Measurements from ENCODE around the gene C4orf33. TPM values are rescaled to one million over a fixed set of nuclear protein-coding genes. Genes with fewer than 3 reads are reported as not detected.

The C4orf33 gene
- total RNA-seq, 1 donor from 2014 or later = 8.4 TPM

DNA sequence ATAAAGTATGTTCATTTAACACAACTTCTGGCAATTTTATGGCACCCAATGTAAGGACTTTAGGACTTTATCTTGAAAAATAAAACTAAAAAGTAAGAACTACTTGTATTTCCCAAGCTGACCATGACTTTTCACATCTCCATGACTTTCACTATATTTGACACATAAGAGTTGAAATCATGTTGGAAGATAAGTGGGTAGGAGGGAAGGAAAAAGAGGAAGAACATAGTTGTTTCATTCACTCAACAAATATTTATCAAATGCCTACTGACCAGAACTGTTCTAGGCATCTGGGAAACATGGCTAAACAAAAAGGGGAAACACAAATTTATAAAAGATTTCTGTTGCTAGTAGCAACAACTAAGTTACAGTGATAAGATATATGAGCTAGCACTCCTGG lies 18.6 kb upstream of the C4orf33 start:
- TF ChIP-seq, protein P1, sequence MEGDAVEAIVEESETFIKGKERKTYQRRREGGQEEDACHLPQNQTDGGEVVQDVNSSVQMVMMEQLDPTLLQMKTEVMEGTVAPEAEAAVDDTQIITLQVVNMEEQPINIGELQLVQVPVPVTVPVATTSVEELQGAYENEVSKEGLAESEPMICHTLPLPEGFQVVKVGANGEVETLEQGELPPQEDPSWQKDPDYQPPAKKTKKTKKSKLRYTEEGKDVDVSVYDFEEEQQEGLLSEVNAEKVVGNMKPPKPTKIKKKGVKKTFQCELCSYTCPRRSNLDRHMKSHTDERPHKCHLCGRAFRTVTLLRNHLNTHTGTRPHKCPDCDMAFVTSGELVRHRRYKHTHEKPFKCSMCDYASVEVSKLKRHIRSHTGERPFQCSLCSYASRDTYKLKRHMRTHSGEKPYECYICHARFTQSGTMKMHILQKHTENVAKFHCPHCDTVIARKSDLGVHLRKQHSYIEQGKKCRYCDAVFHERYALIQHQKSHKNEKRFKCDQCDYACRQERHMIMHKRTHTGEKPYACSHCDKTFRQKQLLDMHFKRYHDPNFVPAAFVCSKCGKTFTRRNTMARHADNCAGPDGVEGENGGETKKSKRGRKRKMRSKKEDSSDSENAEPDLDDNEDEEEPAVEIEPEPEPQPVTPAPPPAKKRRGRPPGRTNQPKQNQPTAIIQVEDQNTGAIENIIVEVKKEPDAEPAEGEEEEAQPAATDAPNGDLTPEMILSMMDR (conservative IDR thresholded peaks at IDR 0.05) = no peak
- Mint-ChIP-seq H3K4me1 (no peaks in the 10 kb centered on the region), H3K36me3 (ENCODE audit: low read depth) (peaks cover 72% of the 10 kb centered on the region), H3K4me3 (no peak overlapping the region), H3K27me3 (ENCODE audit: low read depth) (no peaks in the 10 kb centered on the region), H3K27ac (ENCODE audit: unreplicated experiment) (no peak overlapping the region), H3K9me3 (peaks cover 35% of the 10 kb centered on the region)
- DNase-seq (ENCODE audit: low read depth, low spot score) = no peak

DNA sequence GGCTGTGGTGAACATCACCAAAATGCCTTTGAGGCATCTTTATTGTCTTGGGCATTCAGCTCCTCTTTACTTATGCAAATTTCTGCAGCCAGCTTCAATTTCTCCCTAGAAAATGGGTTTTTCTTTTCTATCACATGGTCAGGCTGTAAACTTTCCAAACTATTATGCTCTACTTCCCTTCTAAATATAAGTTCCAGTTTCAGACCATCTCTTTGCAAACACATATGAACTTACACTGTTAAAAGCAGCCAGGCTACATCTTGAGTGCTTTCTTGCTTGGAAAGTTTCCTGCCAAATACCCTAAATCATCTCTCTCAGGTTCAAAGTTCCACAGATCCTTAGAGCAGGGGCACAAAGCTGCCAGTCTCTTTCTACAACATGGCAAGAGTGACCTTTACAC lies 15.8 kb upstream of the C4orf33 start:
- Mint-ChIP-seq H3K4me1 (no peaks in the 10 kb centered on the region), H3K27me3 (ENCODE audit: low read depth) (no peaks in the 10 kb centered on the region), H3K36me3 (ENCODE audit: low read depth) (peaks cover 60% of the 10 kb centered on the region), H3K27ac (ENCODE audit: unreplicated experiment) (no peak overlapping the region), H3K9me3 (peaks cover 27% of the 10 kb centered on the region), H3K4me3 (no peak overlapping the region)
- DNase-seq (ENCODE audit: low read depth, low spot score) = no peak
- TF ChIP-seq, protein P1 (conservative IDR thresholded peaks at IDR 0.05) = no peak

DNA sequence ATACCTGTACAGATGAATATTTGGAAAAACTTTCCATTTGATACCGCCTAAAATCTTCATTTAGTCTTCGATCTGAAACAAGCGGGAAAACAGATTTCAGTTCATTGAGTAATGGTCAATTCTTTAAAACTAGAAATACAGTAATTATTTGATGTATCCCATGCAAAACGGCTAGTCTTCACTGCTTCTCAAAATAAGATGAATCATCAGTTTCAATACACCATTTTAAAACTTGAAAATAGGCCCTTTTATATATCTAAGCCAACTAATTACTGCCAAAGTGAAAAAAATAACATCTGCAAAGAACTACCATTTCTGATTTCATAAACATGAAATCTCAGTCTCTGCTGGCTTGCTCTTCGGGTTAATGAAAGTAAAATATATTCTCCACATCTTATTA lies 13.7 kb upstream of the C4orf33 start:
- no peaks in the 10 kb centered on the region for H3K4me1 Mint-ChIP-seq
- H3K27ac Mint-ChIP-seq (ENCODE audit: unreplicated experiment) = no peak overlapping the region
- DNase-seq (ENCODE audit: low read depth, low spot score) = no peak
- H3K27me3 Mint-ChIP-seq (ENCODE audit: low read depth) = no peaks in the 10 kb centered on the region
- peaks cover 58% of the 10 kb centered on the region for H3K36me3 Mint-ChIP-seq (ENCODE audit: low read depth)
- TF ChIP-seq, protein P1 (conservative IDR thresholded peaks at IDR 0.05) = no peak
- no peak overlapping the region for H3K4me3 Mint-ChIP-seq
- peaks cover 24% of the 10 kb centered on the region for H3K9me3 Mint-ChIP-seq

DNA sequence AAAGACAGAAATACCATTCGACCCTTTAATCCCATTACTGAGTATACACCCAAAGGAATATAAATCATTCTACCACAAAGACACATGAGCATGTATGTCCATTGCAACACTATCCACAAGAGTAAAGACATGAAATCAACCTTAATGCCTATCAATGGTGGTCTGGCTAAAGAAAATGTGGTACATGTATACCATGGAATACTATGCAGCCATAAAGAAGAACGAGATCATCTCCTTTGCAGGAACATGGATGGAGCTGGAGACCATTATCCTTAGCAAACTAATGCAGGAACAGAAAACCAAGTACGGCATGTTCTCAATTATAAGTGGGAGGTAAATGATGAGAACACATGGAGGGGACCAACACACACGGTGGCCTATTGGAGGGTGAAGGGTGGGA lies 10.5 kb upstream of the C4orf33 start:
- Mint-ChIP-seq H3K36me3 (ENCODE audit: low read depth) (peaks cover 40% of the 10 kb centered on the region), H3K27me3 (ENCODE audit: low read depth) (no peaks in the 10 kb centered on the region), H3K9me3 (peaks cover 15% of the 10 kb centered on the region), H3K4me3 (no peak overlapping the region), H3K27ac (ENCODE audit: unreplicated experiment) (no peak overlapping the region), H3K4me1 (peaks cover 3% of the 10 kb centered on the region)
- no peak for DNase-seq (ENCODE audit: low read depth, low spot score)
- TF ChIP-seq, protein P1 (conservative IDR thresholded peaks at IDR 0.05) = no peak

DNA sequence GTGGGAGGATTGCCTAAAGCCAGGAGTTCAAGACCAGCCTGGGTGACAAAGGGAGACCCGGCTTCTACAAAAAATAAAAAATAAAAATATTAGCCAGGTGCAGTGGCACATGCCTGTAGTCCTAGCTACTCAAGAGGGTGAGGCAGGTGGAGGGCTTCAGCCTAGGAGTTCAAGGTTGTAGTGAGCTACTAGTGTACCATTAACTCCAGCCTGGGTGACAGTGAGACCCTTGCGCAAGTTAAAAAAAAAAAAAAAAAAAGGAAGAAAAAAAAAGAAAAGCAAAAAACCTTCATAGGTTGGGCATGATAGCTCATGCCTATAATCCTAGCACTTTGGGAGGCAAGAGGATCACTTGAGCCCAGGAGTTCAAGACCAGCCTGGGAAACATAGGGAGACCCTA lies 8.4 kb upstream of the C4orf33 start:
- Mint-ChIP-seq H3K27ac (ENCODE audit: unreplicated experiment) (no peak overlapping the region), H3K4me3 (no peak overlapping the region), H3K9me3 (peaks cover 11% of the 10 kb centered on the region), H3K36me3 (ENCODE audit: low read depth) (peaks cover 24% of the 10 kb centered on the region), H3K27me3 (ENCODE audit: low read depth) (no peaks in the 10 kb centered on the region), H3K4me1 (peaks cover 3% of the 10 kb centered on the region)
- no peak for DNase-seq (ENCODE audit: low read depth, low spot score)
- TF ChIP-seq, protein P1 (conservative IDR thresholded peaks at IDR 0.05) = no peak

Measured in neural crest cell (in vitro differentiated cells).